ENCODE data around the gene SLC6A12.

SLC6A12 gene

GRCh38 chr12:195951-196350 lies 18.0 kb downstream of the SLC6A12 start:
- Histone ChIP-seq H3K36me3 (replicated peaks in 1 of 2; ENCODE audit: control insufficient read depth in 2 of 2, insufficient read depth in 2 of 2, low read length in 2 of 2) (no peaks in the 10 kb centered on the region), H3K23ac (ENCODE audit: low read depth, low read length, poor library complexity) (peak overlapping the region; percentile 18), H3K4me2 (ENCODE audit: insufficient read depth, low read length, poor library complexity, severe bottlenecking) (no peak overlapping the region), H3K27me3 (ENCODE audit: control insufficient read depth in 3 of 3, insufficient read depth in 3 of 3, low read depth in 1 of 3, low read length in 3 of 3) (peaks cover 0 to 36% (median 4%) of the 10 kb centered on the region in 3 experiments), H3K4me3 (ENCODE audit: low read length in 2 of 2) (peak overlapping the region in 1 of 2 donors; percentile 43), H3K4me1 (ENCODE audit: control insufficient read depth in 2 of 2, insufficient read depth in 1 of 2, low read depth in 1 of 2, low read length in 2 of 2) (peaks cover 0 to 9% of the 10 kb centered on the region in 2 donors), H3K18ac (ENCODE audit: low read length) (peak overlapping the region; percentile 71), H2AFZ (ENCODE audit: low read length) (no peak overlapping the region), H2BK5ac (ENCODE audit: low read length) (no peak overlapping the region), H2BK15ac (ENCODE audit: low read length) (no peak overlapping the region), H3K9me3 (replicated peaks in 1 of 2; ENCODE audit: control insufficient read depth in 2 of 2, insufficient read depth in 1 of 2, low read depth in 1 of 2, low read length in 2 of 2) (no peaks in the 10 kb centered on the region), H3K79me1 (ENCODE audit: low read depth, low read length) (no peaks in the 10 kb centered on the region), H2AK5ac (ENCODE audit: low read depth, low read length) (peak overlapping the region; percentile 3), H3K27ac (replicated peaks; ENCODE audit: low read length) (no peak overlapping the region), H3K14ac (ENCODE audit: low read length) (no peak overlapping the region), H2BK12ac (ENCODE audit: low read length) (no peak overlapping the region), H4K91ac (ENCODE audit: low read depth, low read length, poor library complexity) (no peak overlapping the region), H3K4ac (ENCODE audit: low read length) (no peak overlapping the region), H4K8ac (ENCODE audit: low read depth, low read length) (no peak overlapping the region), H3K9ac (ENCODE audit: low read depth, low read length, poor library complexity) (peak overlapping the region; percentile 12), H2BK120ac (ENCODE audit: low read depth, low read length) (no peak overlapping the region)
- WGBS, 2 donors (ENCODE audit: extremely low coverage in 2 of 2, insufficient read length in 2 of 2, insufficient replicate concordance in 1 of 2): no CpG with 5 or more reads among the region's 15 CpGs
- no peak for DNase-seq (ENCODE audit: low spot score)

- Histone ChIP-seq H3K23ac (ENCODE audit: low read depth, low read length, poor library complexity) (no peak overlapping the region), H3K18ac (ENCODE audit: low read length) (peak overlapping the region; percentile 1), H3K4ac (ENCODE audit: low read length) (no peak overlapping the region), H3K27ac (replicated peaks; ENCODE audit: low read length) (no peak overlapping the region), H2BK120ac (ENCODE audit: low read depth, low read length) (no peak overlapping the region), H3K4me3 (ENCODE audit: low read length in 2 of 2) (no peak overlapping the region), H2BK15ac (ENCODE audit: low read length) (no peak overlapping the region), H3K9ac (ENCODE audit: low read depth, low read length, poor library complexity) (no peak overlapping the region), H3K9me3 (replicated peaks in 1 of 2; ENCODE audit: control insufficient read depth in 2 of 2, insufficient read depth in 1 of 2, low read depth in 1 of 2, low read length in 2 of 2) (no peaks in the 10 kb centered on the region), H2AFZ (ENCODE audit: low read length) (no peak overlapping the region), H2BK5ac (ENCODE audit: low read length) (no peak overlapping the region), H4K8ac (ENCODE audit: low read depth, low read length) (no peak overlapping the region), H4K91ac (ENCODE audit: low read depth, low read length, poor library complexity) (peak overlapping the region; percentile 56), H3K27me3 (ENCODE audit: control insufficient read depth in 3 of 3, insufficient read depth in 3 of 3, low read depth in 1 of 3, low read length in 3 of 3) (peaks cover 0 to 38% (median 3%) of the 10 kb centered on the region in 3 experiments), H3K14ac (ENCODE audit: low read length) (no peak overlapping the region), H3K79me1 (ENCODE audit: low read depth, low read length) (no peaks in the 10 kb centered on the region), H3K36me3 (replicated peaks in 1 of 2; ENCODE audit: control insufficient read depth in 2 of 2, insufficient read depth in 2 of 2, low read length in 2 of 2) (no peaks in the 10 kb centered on the region), H3K4me1 (ENCODE audit: control insufficient read depth in 2 of 2, insufficient read depth in 1 of 2, low read depth in 1 of 2, low read length in 2 of 2) (peaks cover 0 to 9% of the 10 kb centered on the region in 2 donors), H2AK5ac (ENCODE audit: low read depth, low read length) (no peak overlapping the region), H2BK12ac (ENCODE audit: low read length) (no peak overlapping the region), H3K4me2 (ENCODE audit: insufficient read depth, low read length, poor library complexity, severe bottlenecking) (no peak overlapping the region)
- WGBS, 2 donors (ENCODE audit: extremely low coverage in 2 of 2, insufficient read length in 2 of 2, insufficient replicate concordance in 1 of 2): no CpG with 5 or more reads among the region's 5 CpGs
- DNase-seq (ENCODE audit: low spot score): no peak
Observed at GRCh38 chr12:195156-195555, 18.8 kb downstream of the SLC6A12 start.

GRCh38 chr12:194276-194675 lies 19.7 kb downstream of the SLC6A12 start:
- Histone ChIP-seq H3K4me1 (ENCODE audit: control insufficient read depth in 2 of 2, insufficient read depth in 1 of 2, low read depth in 1 of 2, low read length in 2 of 2) (peaks cover 0 to 10% of the 10 kb centered on the region in 2 donors), H2AFZ (ENCODE audit: low read length) (no peak overlapping the region), H2BK5ac (ENCODE audit: low read length) (no peak overlapping the region), H3K4ac (ENCODE audit: low read length) (no peak overlapping the region), H3K27me3 (ENCODE audit: control insufficient read depth in 3 of 3, insufficient read depth in 3 of 3, low read depth in 1 of 3, low read length in 3 of 3) (peaks cover 0 to 37% (median 4%) of the 10 kb centered on the region in 3 experiments), H3K9ac (ENCODE audit: low read depth, low read length, poor library complexity) (no peak overlapping the region), H3K36me3 (replicated peaks in 1 of 2; ENCODE audit: control insufficient read depth in 2 of 2, insufficient read depth in 2 of 2, low read length in 2 of 2) (no peaks in the 10 kb centered on the region), H4K8ac (ENCODE audit: low read depth, low read length) (no peak overlapping the region), H3K18ac (ENCODE audit: low read length) (no peak overlapping the region), H2AK5ac (ENCODE audit: low read depth, low read length) (no peak overlapping the region), H3K79me1 (ENCODE audit: low read depth, low read length) (no peaks in the 10 kb centered on the region), H3K27ac (replicated peaks; ENCODE audit: low read length) (no peak overlapping the region), H3K4me3 (ENCODE audit: low read length in 2 of 2) (no peak overlapping the region), H2BK15ac (ENCODE audit: low read length) (no peak overlapping the region), H2BK12ac (ENCODE audit: low read length) (no peak overlapping the region), H2BK120ac (ENCODE audit: low read depth, low read length) (no peak overlapping the region), H3K14ac (ENCODE audit: low read length) (no peak overlapping the region), H3K23ac (ENCODE audit: low read depth, low read length, poor library complexity) (no peak overlapping the region), H4K91ac (ENCODE audit: low read depth, low read length, poor library complexity) (no peak overlapping the region), H3K4me2 (ENCODE audit: insufficient read depth, low read length, poor library complexity, severe bottlenecking) (no peak overlapping the region), H3K9me3 (replicated peaks in 1 of 2; ENCODE audit: control insufficient read depth in 2 of 2, insufficient read depth in 1 of 2, low read depth in 1 of 2, low read length in 2 of 2) (peaks cover 0 to 1% of the 10 kb centered on the region in 2 donors)
- no CpG with 5 or more reads among the region's 7 CpGs for WGBS, 2 donors (ENCODE audit: extremely low coverage in 2 of 2, insufficient read length in 2 of 2, insufficient replicate concordance in 1 of 2)
- no peak for DNase-seq (ENCODE audit: low spot score)

- H3K36me3 ChIP-seq (replicated peaks in 1 of 2; ENCODE audit: control insufficient read depth in 2 of 2, insufficient read depth in 2 of 2, low read length in 2 of 2): no peaks in the 10 kb centered on the region
- no peak overlapping the region for H2BK15ac ChIP-seq (ENCODE audit: low read length)
- H3K4me1 ChIP-seq (ENCODE audit: control insufficient read depth in 2 of 2, insufficient read depth in 1 of 2, low read depth in 1 of 2, low read length in 2 of 2): peaks cover 2 to 6% of the 10 kb centered on the region in 2 donors
- H3K4me3 ChIP-seq (ENCODE audit: low read length in 2 of 2): no peak overlapping the region
- peak overlapping the region; percentile 61 for H3K18ac ChIP-seq (ENCODE audit: low read length)
- no peaks in the 10 kb centered on the region for H3K79me1 ChIP-seq (ENCODE audit: low read depth, low read length)
- no peak overlapping the region for H2AK5ac ChIP-seq (ENCODE audit: low read depth, low read length)
- no peak overlapping the region for H4K91ac ChIP-seq (ENCODE audit: low read depth, low read length, poor library complexity)
- no peak overlapping the region for H3K4me2 ChIP-seq (ENCODE audit: insufficient read depth, low read length, poor library complexity, severe bottlenecking)
- H2AFZ ChIP-seq (ENCODE audit: low read length): no peak overlapping the region
- DNase-seq (ENCODE audit: low spot score): no peak
- H3K27me3 ChIP-seq (ENCODE audit: control insufficient read depth in 3 of 3, insufficient read depth in 3 of 3, low read depth in 1 of 3, low read length in 3 of 3): peaks cover 0 to 43% (median 9%) of the 10 kb centered on the region in 3 experiments
- peaks cover 0 to 3% of the 10 kb centered on the region in 2 donors for H3K9me3 ChIP-seq (replicated peaks in 1 of 2; ENCODE audit: control insufficient read depth in 2 of 2, insufficient read depth in 1 of 2, low read depth in 1 of 2, low read length in 2 of 2)
- H2BK5ac ChIP-seq (ENCODE audit: low read length): peak overlapping the region; percentile 42
- H3K9ac ChIP-seq (ENCODE audit: low read depth, low read length, poor library complexity): peak overlapping the region; percentile 10
- H3K14ac ChIP-seq (ENCODE audit: low read length): peak overlapping the region; percentile 71
- peak overlapping the region; percentile 60 for H2BK12ac ChIP-seq (ENCODE audit: low read length)
- H4K8ac ChIP-seq (ENCODE audit: low read depth, low read length): no peak overlapping the region
- no peak overlapping the region for H3K27ac ChIP-seq (replicated peaks; ENCODE audit: low read length)
- peak overlapping the region; percentile 35 for H3K23ac ChIP-seq (ENCODE audit: low read depth, low read length, poor library complexity)
- no peak overlapping the region for H2BK120ac ChIP-seq (ENCODE audit: low read depth, low read length)
- WGBS, 2 donors (ENCODE audit: extremely low coverage in 2 of 2, insufficient read length in 2 of 2, insufficient replicate concordance in 1 of 2): no CpG with 5 or more reads among the region's 10 CpGs
- H3K4ac ChIP-seq (ENCODE audit: low read length): no peak overlapping the region
Observed at GRCh38 chr12:193261-193660, 20.7 kb downstream of the SLC6A12 start.

All from neuronal stem cell (in vitro differentiated cells).